Measurements from ENCODE around the gene S1PR1. TPM values are rescaled to one million over a fixed set of nuclear protein-coding genes. Genes with fewer than 3 reads are reported as not detected.
"Not testable (repeated sequence)": the region's sequence is repeated elsewhere in the genome, so short reads cannot be mapped to it uniquely, and the experiment has no call there.

The S1PR1 gene
- total RNA-seq (100 to 1,000 TPM in 2 of 9 donors, 10 to 100 TPM in 7; 40.6 to 175 (median 61.7) TPM), polyA plus RNA-seq (10 to 100 TPM; 37.0 to 60.6 TPM)
- long read RNA-seq, donor 1, transcript S1PR1-203 (2 exons, 825 nt): minor isoform, 7 of 112 reads
- long read RNA-seq, donor 1, transcript S1PR1-201 (2 exons, 2,909 nt): major isoform, 65 of 112 reads
- long read RNA-seq, donor 1, partial matches to known transcripts: 38 of 112 reads
- long read RNA-seq, donor 1, other reads (novel, unspliced or antisense): 1 of 112 reads
- long read RNA-seq, donor 2, transcript S1PR1-203 (2 exons, 825 nt): minor isoform, 30 of 395 reads
- long read RNA-seq, donor 2, transcript S1PR1-201 (2 exons, 2,909 nt): major isoform, 293 of 395 reads
- long read RNA-seq, donor 2, partial matches to known transcripts: 70 of 395 reads
- long read RNA-seq, donor 2, other reads (novel, unspliced or antisense): 1 of 395 reads
- long read RNA-seq, donor 3, transcript S1PR1-201 (2 exons, 2,909 nt): major isoform, 63 of 87 reads
- long read RNA-seq, donor 3, partial matches to known transcripts: 19 of 87 reads
- long read RNA-seq, donor 3, other reads (novel, unspliced or antisense): 3 of 87 reads

DNA sequence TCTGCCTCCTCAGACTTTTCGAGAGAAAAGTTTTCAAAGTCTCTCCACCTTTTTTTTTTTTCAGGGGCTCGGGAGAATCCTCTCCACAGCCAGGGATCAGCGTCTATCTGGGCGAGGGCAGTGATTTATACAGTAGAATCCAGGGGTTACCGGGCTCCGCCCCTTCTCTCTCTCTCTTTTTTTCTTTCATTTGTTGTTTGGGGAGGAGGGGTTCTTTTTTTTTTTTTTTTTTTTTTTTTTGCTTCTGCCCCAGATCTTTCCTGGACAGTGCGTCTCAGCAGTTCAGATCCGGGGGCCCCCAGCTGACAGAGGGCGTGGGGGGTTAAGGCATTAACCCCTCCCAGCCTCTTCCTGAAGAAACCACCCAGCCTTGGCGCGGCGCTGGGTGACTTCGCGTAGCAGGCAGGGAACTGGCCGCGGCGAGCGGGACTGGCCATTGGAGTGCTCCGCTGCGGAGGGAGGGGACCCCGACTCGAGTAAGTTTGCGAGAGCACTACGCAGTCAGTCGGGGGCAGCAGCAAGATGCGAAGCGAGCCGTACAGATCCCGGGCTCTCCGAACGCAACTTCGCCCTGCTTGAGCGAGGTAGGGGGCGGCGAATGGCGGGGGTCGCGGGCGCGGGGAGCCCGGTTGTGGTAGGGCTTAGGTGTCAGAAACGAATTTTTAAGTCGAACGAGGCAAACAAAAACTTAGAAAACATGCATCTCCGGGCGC lies at the start of gene S1PR1:
Gene S1PR1 (plus strand): TSS at position 504 of the 713 bp plus-strand sequence. CDS start 1,966 bp downstream, outside the sequence.
- Histone ChIP-seq H3K4me1 (peaks cover 0 to 54% (median 21%) of the 10 kb centered on the region in 12 donors), H3K27me3 (no peaks in the 10 kb centered on the region), H3K9me3 (no peaks in the 10 kb centered on the region), H3K27ac (peak within 1 kb of the TSS; percentile 83 to 99 (median 95)), H3K36me3 (peaks cover 0 to 29% (median 25%) of the 10 kb centered on the region in 9 donors), H3K4me3 (peak within 1 kb of the TSS; percentile 60 to 88 (median 73))
- ATAC-seq (peak; percentile 64 to 76 (median 68)), DNase-seq (peak; percentile 87 to 92 (median 89))
- intact Hi-C loops (cut with DNase I): loop anchor here (2.0 to 10.0 kb wide), 15 partner anchors 51 to 314 kb away; partner anchors contain the start of gene DPH5 (in 4 of the 10)
- TF ChIP-seq, protein P1, sequence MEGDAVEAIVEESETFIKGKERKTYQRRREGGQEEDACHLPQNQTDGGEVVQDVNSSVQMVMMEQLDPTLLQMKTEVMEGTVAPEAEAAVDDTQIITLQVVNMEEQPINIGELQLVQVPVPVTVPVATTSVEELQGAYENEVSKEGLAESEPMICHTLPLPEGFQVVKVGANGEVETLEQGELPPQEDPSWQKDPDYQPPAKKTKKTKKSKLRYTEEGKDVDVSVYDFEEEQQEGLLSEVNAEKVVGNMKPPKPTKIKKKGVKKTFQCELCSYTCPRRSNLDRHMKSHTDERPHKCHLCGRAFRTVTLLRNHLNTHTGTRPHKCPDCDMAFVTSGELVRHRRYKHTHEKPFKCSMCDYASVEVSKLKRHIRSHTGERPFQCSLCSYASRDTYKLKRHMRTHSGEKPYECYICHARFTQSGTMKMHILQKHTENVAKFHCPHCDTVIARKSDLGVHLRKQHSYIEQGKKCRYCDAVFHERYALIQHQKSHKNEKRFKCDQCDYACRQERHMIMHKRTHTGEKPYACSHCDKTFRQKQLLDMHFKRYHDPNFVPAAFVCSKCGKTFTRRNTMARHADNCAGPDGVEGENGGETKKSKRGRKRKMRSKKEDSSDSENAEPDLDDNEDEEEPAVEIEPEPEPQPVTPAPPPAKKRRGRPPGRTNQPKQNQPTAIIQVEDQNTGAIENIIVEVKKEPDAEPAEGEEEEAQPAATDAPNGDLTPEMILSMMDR (IDR thresholded peaks at IDR 0.05): no peak
- TF ChIP-seq POLR2A (IDR thresholded peaks at IDR 0.05): peak in 1 of 2 donors; percentile 71
- 0 to 2% (median 1%) methylated on average over 35 to 46 of the region's 46 CpGs for WGBS, 4 donors

DNA sequence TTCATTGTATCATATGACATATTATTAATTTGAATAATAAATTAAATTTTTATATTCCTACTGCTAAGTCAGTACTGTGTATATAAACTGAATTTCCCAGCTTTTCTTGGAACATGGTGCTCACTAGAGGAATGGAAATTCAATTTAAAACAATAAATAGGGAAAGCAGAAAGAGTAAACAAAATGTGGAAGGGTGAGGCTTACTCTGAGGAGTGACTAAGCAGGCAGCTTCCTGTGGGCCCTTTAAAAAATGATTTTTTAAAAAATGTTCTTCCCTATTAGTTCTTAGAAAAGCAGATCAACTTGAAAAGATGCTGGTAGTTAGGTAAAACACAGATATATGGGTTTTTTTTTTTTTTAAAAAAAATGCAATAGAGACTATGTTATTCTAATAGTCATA lies 49.5 kb upstream of the S1PR1 start:
- Histone ChIP-seq H3K36me3 (no peaks in the 10 kb centered on the region), H3K4me1 (peaks cover 0 to 56% (median 8%) of the 10 kb centered on the region in 12 donors), H3K27ac (peak overlapping the region in 11 of 12 donors; percentile 27 to 76 (median 69)), H3K9me3 (no peaks in the 10 kb centered on the region), H3K4me3 (no peak overlapping the region), H3K27me3 (no peaks in the 10 kb centered on the region)
- TF ChIP-seq, protein P1 (IDR thresholded peaks at IDR 0.05): no peak
- TF ChIP-seq POLR2A (IDR thresholded peaks at IDR 0.05): no peak
- ATAC-seq (peak; percentile 52 to 84 (median 68)), DNase-seq (no peak)
- intact Hi-C loops (cut with DNase I): no loop called here

DNA sequence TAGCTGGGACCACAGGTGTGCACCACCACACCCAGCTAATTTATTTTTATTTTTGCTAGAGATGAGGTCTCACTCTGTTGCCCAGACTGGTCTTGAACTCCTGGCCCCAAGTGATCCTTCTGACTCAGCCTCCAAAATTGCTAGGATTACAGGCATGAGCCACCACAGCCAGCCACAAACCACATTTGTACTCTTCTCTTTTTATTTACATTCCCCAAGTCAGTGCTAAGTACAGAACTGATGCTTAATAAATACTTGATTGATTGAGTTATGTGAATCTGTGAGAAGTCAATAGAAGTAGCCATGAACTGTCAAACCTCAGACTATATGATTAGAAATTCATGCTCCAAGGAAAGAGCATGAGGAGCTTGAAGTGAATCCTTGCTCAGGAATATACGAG lies 48.5 kb upstream of the S1PR1 start:
- 61 to 76% (median 71%) methylated on average over 1 of the region's 1 CpG for WGBS, 4 donors
- ATAC-seq: no peak
- intact Hi-C loops (cut with DNase I): no loop called here
- no peaks in the 10 kb centered on the region for H3K27me3 ChIP-seq
- H3K27ac ChIP-seq: peak overlapping the region in 7 of 12 donors; percentile 53 to 76 (median 70)
- no peak overlapping the region for H3K4me3 ChIP-seq
- peaks cover 0 to 48% (median 5%) of the 10 kb centered on the region in 12 donors for H3K4me1 ChIP-seq
- no peak for DNase-seq
- H3K9me3 ChIP-seq: no peaks in the 10 kb centered on the region
- TF ChIP-seq, protein P1 (IDR thresholded peaks at IDR 0.05): no peak
- no peak for TF ChIP-seq POLR2A (IDR thresholded peaks at IDR 0.05)
- no peaks in the 10 kb centered on the region for H3K36me3 ChIP-seq

GRCh38 chr1:101188968-101189367 lies 47.9 kb upstream of the S1PR1 start:
- H3K36me3 ChIP-seq; ATAC-seq; H3K9me3 ChIP-seq; H3K27me3 ChIP-seq; DNase-seq; H3K4me3 ChIP-seq; H3K27ac ChIP-seq; intact Hi-C loops (cut with DNase I): not testable (repeated sequence)
- peaks cover 0 to 44% (median 4%) of the 10 kb centered on the region in 12 donors for H3K4me1 ChIP-seq

Data from heart left ventricle (tissue), 16 donors.